IMR-90 (cell line): ENCODE data around the gene SPATA46.

Experiments
- BHLHE40 ChIP-seq: fragments of 150-350 bp; IDR thresholded peaks from 2 replicates; pipeline ENCODE4 v1.6.1; 2016; ENCODE audit warnings: mild to moderate bottlenecking, low read depth, low read length
- CTCF ChIP-seq: conservative IDR thresholded peaks from 2 replicates; pipeline ENCODE4 v1.5.1; 2012; ENCODE audit warnings: mild to moderate bottlenecking, low read depth, low read length, improper control_type of control experiment
- ELK1 ChIP-seq: fragments of 150-350 bp; IDR thresholded peaks from 2 replicates; pipeline ENCODE4 v1.6.1; 2016; ENCODE audit warnings: low read depth, mild to moderate bottlenecking, low read length, moderate library complexity, borderline replicate concordance
- MAZ ChIP-seq: IDR thresholded peaks from 2 replicates; pipeline ENCODE4 v1.6.1; 2012; ENCODE audit warnings: low read depth, mild to moderate bottlenecking, low read length, improper control_type of control experiment, moderate library complexity, borderline replicate concordance
- NFE2L2 ChIP-seq: fragments of 150-350 bp; IDR thresholded peaks from 2 replicates; pipeline ENCODE4 v1.6.1; 2016; ENCODE audit warnings: low read depth, mild to moderate bottlenecking, low read length
- POLR2A ChIP-seq: IDR thresholded peaks from 2 replicates; pipeline ENCODE4 v1.6.1; 2012; ENCODE audit warnings: mild to moderate bottlenecking, low read depth, low read length
- RCOR1 ChIP-seq: IDR thresholded peaks from 2 replicates; pipeline ENCODE4 v1.6.1; 2012; ENCODE audit warnings: mild to moderate bottlenecking, low read length, improper control_type of control experiment; ENCODE audit not compliant: insufficient replicate concordance
- TF ChIP-seq, protein P1 (sequence below): fragments of 150-350 bp; IDR thresholded peaks from 2 replicates; pipeline ENCODE4 v1.6.1; 2017; ENCODE audit warnings: mild to moderate bottlenecking, antibody characterized with exemption, low read length, low read depth

DNA sequence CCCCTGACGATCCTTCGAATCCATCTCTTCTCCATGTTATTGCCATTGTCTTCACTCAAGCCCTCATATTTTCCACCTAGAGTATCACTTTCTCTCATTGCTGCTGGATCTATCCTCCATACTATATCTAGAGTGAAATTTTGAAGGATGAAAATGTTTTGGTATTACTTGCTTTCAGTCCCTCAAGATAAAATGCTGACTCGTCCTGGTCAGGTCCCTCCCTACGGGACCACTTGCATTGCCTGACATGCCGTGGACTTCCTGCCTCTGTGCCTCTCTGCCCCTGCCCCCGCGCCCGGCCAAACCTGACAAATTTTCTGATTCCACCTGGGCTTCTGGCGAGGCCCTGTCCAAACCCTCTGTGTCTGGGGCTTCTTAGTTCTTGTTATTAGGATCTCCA is 23.6 kb downstream of the SPATA46 start:
- TF ChIP-seq CTCF = no peak
- TF ChIP-seq RCOR1 = no peak
- TF ChIP-seq, protein P1, sequence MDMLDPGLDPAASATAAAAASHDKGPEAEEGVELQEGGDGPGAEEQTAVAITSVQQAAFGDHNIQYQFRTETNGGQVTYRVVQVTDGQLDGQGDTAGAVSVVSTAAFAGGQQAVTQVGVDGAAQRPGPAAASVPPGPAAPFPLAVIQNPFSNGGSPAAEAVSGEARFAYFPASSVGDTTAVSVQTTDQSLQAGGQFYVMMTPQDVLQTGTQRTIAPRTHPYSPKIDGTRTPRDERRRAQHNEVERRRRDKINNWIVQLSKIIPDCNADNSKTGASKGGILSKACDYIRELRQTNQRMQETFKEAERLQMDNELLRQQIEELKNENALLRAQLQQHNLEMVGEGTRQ = no peak
- no peak for TF ChIP-seq NFE2L2
- TF ChIP-seq MAZ = no peak
- no peak for TF ChIP-seq BHLHE40
- no peak for TF ChIP-seq POLR2A
- TF ChIP-seq ELK1 = no peak
